ENCODE results near the gene MYH15. TPM values are rescaled to one million over a fixed set of nuclear protein-coding genes. Genes with fewer than 3 reads are reported as not detected.

The MYH15 gene
- total and polyA plus RNA-seq, 8 donors: 0.03 to 0.19 (median 0.06) TPM; not detected in 3

DNA sequence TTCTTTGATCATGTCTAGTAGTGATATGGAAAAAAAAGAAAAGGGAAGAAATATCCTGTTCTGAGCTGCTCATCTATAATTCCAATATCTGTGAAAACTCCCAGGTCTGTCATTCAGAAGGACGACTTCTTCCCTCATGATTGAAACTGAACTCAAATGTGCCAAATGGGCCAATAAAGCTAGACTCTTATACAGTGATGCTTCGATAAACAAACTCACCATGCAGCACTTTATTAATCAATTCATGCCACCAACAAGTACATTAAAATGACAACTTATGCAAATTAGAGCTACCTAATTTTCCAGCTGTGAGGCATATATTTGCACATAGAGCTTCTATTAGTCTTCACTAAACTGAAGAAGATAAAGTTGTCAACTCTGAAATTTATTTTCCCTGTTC lies 15.6 kb upstream of the MYH15 start:
- ATAC-seq: no peak
- Histone ChIP-seq H3K27me3 (no peaks in the 10 kb centered on the region), H3K4me3 (no peak overlapping the region), H3K36me3 (no peaks in the 10 kb centered on the region), H3K4me1 (no peaks in the 10 kb centered on the region), H3K27ac (no peak overlapping the region), H3K9me3 (no peaks in the 10 kb centered on the region)
- WGBS, 2 donors: 77% methylated on average over 2 of the region's 2 CpGs
- no peak for FAIRE-seq
- intact Hi-C loops (cut with DNase I): no loop called here
- TF ChIP-seq, protein P1, sequence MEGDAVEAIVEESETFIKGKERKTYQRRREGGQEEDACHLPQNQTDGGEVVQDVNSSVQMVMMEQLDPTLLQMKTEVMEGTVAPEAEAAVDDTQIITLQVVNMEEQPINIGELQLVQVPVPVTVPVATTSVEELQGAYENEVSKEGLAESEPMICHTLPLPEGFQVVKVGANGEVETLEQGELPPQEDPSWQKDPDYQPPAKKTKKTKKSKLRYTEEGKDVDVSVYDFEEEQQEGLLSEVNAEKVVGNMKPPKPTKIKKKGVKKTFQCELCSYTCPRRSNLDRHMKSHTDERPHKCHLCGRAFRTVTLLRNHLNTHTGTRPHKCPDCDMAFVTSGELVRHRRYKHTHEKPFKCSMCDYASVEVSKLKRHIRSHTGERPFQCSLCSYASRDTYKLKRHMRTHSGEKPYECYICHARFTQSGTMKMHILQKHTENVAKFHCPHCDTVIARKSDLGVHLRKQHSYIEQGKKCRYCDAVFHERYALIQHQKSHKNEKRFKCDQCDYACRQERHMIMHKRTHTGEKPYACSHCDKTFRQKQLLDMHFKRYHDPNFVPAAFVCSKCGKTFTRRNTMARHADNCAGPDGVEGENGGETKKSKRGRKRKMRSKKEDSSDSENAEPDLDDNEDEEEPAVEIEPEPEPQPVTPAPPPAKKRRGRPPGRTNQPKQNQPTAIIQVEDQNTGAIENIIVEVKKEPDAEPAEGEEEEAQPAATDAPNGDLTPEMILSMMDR (IDR thresholded peaks at IDR 0.05): no peak
- no peak for DNase-seq

DNA sequence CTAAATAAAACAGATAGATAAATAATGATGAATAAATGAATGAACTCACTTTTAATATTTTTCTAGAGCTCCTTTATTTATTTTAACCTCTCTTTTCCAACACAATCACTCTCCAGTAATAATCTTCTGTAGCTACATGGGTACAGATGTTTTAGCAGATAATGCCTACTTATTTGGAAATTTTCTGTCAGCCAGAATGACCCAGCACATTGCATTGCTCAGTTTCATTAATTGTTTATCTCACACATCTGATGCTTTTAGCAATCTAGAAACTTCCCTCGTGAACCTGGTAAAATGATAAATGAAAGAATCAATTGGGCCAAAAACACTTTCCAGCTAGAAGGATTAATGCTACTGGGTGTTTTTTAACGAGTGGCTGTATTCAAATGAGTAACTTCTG lies 14.9 kb upstream of the MYH15 start:
- WGBS, 2 donors: 58% methylated on average over 2 of the region's 2 CpGs
- FAIRE-seq (no peak), DNase-seq (no peak)

DNA sequence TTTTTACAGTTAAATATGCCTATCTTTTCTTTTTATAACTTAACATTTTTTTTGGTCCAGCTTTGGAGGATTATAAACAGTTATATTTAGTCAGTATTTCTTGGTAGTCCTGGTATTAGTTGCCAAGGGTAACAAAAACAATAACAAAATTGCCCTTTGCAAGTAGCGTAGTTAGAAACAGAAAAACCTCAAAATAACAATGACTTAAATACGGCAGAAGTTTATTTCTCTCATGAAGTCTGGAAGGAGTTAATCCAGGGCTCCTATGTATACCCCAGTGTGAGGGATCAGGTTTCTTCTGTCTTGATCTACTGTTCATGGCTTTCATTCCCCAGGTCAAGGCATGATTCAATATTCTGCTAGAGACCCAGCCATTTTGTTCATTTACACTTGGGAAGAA lies 14.1 kb upstream of the MYH15 start:
- intact Hi-C loops (cut with DNase I): no loop called here
- no peaks in the 10 kb centered on the region for H3K9me3 ChIP-seq
- H3K36me3 ChIP-seq: no peaks in the 10 kb centered on the region
- no peak for ATAC-seq
- DNase-seq: no peak
- TF ChIP-seq, protein P1 (IDR thresholded peaks at IDR 0.05): no peak
- no peaks in the 10 kb centered on the region for H3K4me1 ChIP-seq
- H3K4me3 ChIP-seq: no peak overlapping the region
- WGBS, 2 donors: 47 to 72% methylated on average over 2 of the region's 2 CpGs
- H3K27me3 ChIP-seq: no peaks in the 10 kb centered on the region
- FAIRE-seq: no peak
- no peak overlapping the region for H3K27ac ChIP-seq

More for the DNA sequence above, 14.9 kb upstream of the MYH15 start:
- Histone ChIP-seq H3K9me3 (no peaks in the 10 kb centered on the region), H3K36me3 (no peaks in the 10 kb centered on the region), H3K27me3 (no peaks in the 10 kb centered on the region), H3K4me1 (no peaks in the 10 kb centered on the region), H3K27ac (no peak overlapping the region), H3K4me3 (no peak overlapping the region)
- no peak for ATAC-seq
- TF ChIP-seq, protein P1 (IDR thresholded peaks at IDR 0.05): no peak
- intact Hi-C loops (cut with DNase I): no loop called here

DNA sequence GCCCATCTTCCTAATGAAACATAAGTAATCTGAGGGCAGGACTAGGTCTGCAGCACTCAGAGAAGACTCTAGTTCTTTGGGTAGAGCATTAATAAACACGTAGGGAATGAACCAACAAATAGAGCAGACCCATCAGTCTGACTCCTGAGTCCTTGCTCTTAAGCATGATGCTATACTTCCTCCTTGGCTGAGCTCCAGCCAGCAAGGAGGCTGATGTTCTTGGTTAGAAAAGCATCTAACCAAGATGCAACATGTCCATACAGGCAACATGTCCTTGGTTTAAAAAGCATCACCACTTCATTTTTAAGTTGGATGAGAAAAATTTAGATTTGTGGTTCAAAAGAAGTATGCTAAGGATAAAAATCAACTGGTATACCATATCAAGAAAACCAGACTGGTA lies 8.5 kb upstream of the MYH15 start:
- Histone ChIP-seq H3K27me3 (no peaks in the 10 kb centered on the region), H3K36me3 (no peaks in the 10 kb centered on the region), H3K9me3 (no peaks in the 10 kb centered on the region), H3K4me3 (no peak overlapping the region), H3K27ac (no peak overlapping the region), H3K4me1 (no peaks in the 10 kb centered on the region)
- WGBS, 2 donors: 43 to 47% methylated on average over 1 of the region's 1 CpG
- FAIRE-seq: no peak
- DNase-seq: no peak
- intact Hi-C loops (cut with DNase I): no loop called here
- TF ChIP-seq, protein P1 (IDR thresholded peaks at IDR 0.05): no peak
- ATAC-seq: no peak

DNA sequence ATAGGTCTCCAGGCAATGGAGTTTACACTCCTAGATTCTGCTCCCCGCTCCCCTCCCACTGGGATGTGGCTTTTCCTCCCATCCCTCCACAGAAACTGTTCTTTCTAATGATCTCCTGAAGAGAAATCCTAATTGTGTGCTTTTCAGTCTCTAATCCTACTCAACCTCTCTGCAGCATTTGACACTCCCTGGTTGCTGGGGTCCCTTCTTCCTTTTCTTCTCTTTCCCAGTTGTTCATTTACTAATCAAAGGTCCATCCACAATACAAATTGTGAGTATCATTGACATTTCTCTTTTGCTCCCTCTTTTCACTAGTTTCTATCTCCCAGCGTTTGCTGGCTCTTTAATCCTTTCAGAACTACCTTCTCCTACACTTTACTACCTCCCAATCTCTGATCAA lies 6.5 kb upstream of the MYH15 start:
- FAIRE-seq (no peak), DNase-seq (no peak), ATAC-seq (no peak)
- intact Hi-C loops (cut with DNase I): no loop called here
- Histone ChIP-seq H3K4me3 (no peak overlapping the region), H3K9me3 (no peaks in the 10 kb centered on the region), H3K36me3 (no peaks in the 10 kb centered on the region), H3K27me3 (no peaks in the 10 kb centered on the region), H3K27ac (no peak overlapping the region), H3K4me1 (no peaks in the 10 kb centered on the region)
- 70 to 90% methylated on average over 2 of the region's 2 CpGs for WGBS, 2 donors
- TF ChIP-seq, protein P1 (IDR thresholded peaks at IDR 0.05): no peak
